GM12878 (cell line): Measurements from ENCODE around the gene CNOT11. TPM values are rescaled to one million over a fixed set of nuclear protein-coding genes. Genes with fewer than 3 reads are reported as not detected.

ENCODE experiments used
- ATAC-seq: fragments of 200-7000 bp; cut with Tn5 transposase; 3 replicates; pipeline ENCODE4 v1.9.1; 2020; ENCODE audit warnings: mild to moderate bottlenecking, moderate library complexity
- BruUV-seq: library from RNA; stranded (reverse); fragments of 400-500 nt; replicated peaks from 2 replicates; lab custom pipeline; 2021; lab: Mats Ljungman, UMichigan
- CTCF ChIA-PET: fragments of 300-600 bp; sonication (Branson Sonifier 250); formaldehyde crosslinking; extraction: SDS; loops from one replicate; lab custom pipeline; 2021; ENCODE audit warnings: inconsistent platforms; lab: Yijun Ruan, JAX
- POLR2A ChIA-PET: fragments of 350-600 bp; formaldehyde crosslinking; extraction: SDS; loops from one replicate; lab custom pipeline; 2021; ENCODE audit warnings: inconsistent platforms; lab: Charles Lee
- RAD21 ChIA-PET: fragments of 300-600 bp; sonication (Branson Sonifier 250); formaldehyde crosslinking; loops from one replicate; lab custom pipeline; 2023; ENCODE audit warnings: antibody characterized with exemption; ENCODE audit not compliant: unreplicated experiment; lab: Charles Lee
- SMC1A ChIA-PET: fragments of 300-600 bp; sonication (Branson Sonifier 250); formaldehyde crosslinking; loops from one replicate; lab custom pipeline; 2023; ENCODE audit not compliant: unreplicated experiment, uncharacterized antibody; lab: Charles Lee
- DNase-seq: peaks from one replicate; pipeline ENCODE4 v3.0.0-alpha.2; 2011; ENCODE audit warnings: low read depth, low spot score
- FAIRE-seq: peaks from 3 replicates; lab custom pipeline; 2011; peaks lifted over from hg19 to GRCh38; lab: Jason Lieb, UNC
- H2AFZ ChIP-seq: 2 replicates; pipeline ENCODE4 v1.6.0; 2011; ENCODE audit warnings: low read depth, low read length, control low read depth; ENCODE audit not compliant: control insufficient read depth
- H3K27ac ChIP-seq: 2 replicates; pipeline ENCODE4 v1.5.1; 2011; ENCODE audit warnings: control low read depth; ENCODE audit not compliant: control insufficient read depth, insufficient read depth
- H3K27me3 ChIP-seq, 2 experiments: replicated peaks in 1 of 2; 2 replicates each; pipeline versions ENCODE4 v1.6.0 to v1.6.1; 2011; ENCODE audit warnings: low read length in 1 of 2; ENCODE audit not compliant: control insufficient read depth in 2 of 2, insufficient read depth in 2 of 2
- H3K36me3 ChIP-seq, 2 experiments: 2 replicates each; pipeline ENCODE4 v1.5.1; 2011; ENCODE audit warnings: low read length in 1 of 2; ENCODE audit not compliant: control insufficient read depth in 2 of 2, insufficient read depth in 2 of 2
- H3K4me1 ChIP-seq: 2 replicates; pipeline ENCODE4 v1.6.1; 2011; ENCODE audit warnings: mild to moderate bottlenecking, low read length, moderate library complexity, mixed read lengths; ENCODE audit not compliant: control insufficient read depth, insufficient read depth
- H3K4me2 ChIP-seq: 2 replicates; pipeline ENCODE4 v1.6.0; 2011; ENCODE audit warnings: control low read depth; ENCODE audit not compliant: control insufficient read depth, insufficient read depth
- H3K4me3 ChIP-seq: fragments of 200-600 bp; sonication (generic); 2 replicates; pipeline ENCODE4 v1.5.1; 2016
- H3K79me2 ChIP-seq: 2 replicates; pipeline ENCODE4 v1.6.0; 2011; ENCODE audit warnings: low read length; ENCODE audit not compliant: control insufficient read depth, insufficient read depth
- H3K9ac ChIP-seq: 2 replicates; pipeline ENCODE4 v1.8.0; 2011; ENCODE audit warnings: low read length, control low read depth, mixed read lengths; ENCODE audit not compliant: control insufficient read depth, insufficient read depth
- H3K9me3 ChIP-seq: replicated peaks from 3 replicates; pipeline ENCODE4 v1.5.1; 2011; ENCODE audit warnings: mild to moderate bottlenecking, low read length; ENCODE audit not compliant: control insufficient read depth, insufficient read depth
- H4K20me1 ChIP-seq: 2 replicates; pipeline ENCODE4 v1.6.0; 2011; ENCODE audit not compliant: control insufficient read depth, insufficient read depth
- BCL11A ChIP-seq: IDR thresholded peaks from 2 replicates; pipeline ENCODE4 v1.6.1; 2011; ENCODE audit warnings: low read depth, low read length
- EZH2 ChIP-seq: IDR thresholded peaks from 2 replicates; pipeline ENCODE4 v1.6.1; 2012; ENCODE audit warnings: low read depth, mild to moderate bottlenecking, control low read depth, inconsistent platforms, low read length, borderline replicate concordance; ENCODE audit not compliant: control insufficient read depth
- FOXM1 ChIP-seq: IDR thresholded peaks from 2 replicates; pipeline ENCODE4 v1.6.1; 2012; ENCODE audit warnings: low read depth, mild to moderate bottlenecking, inconsistent platforms, low read length, moderate library complexity
- HCFC1 ChIP-seq: fragments of 150-350 bp; IDR thresholded peaks from 2 replicates; pipeline ENCODE4 v1.6.1; 2014; ENCODE audit warnings: low read length
- HSF1 ChIP-seq: fragments of 150-350 bp; IDR thresholded peaks from 2 replicates; pipeline ENCODE4 v1.6.1; 2014; ENCODE audit warnings: mild to moderate bottlenecking, low read depth, low read length
- IRF4 ChIP-seq: IDR thresholded peaks from 2 replicates; pipeline ENCODE4 v1.6.1; 2011; ENCODE audit warnings: low read depth, low read length
- JUNB ChIP-seq: IDR thresholded peaks from 2 replicates; pipeline ENCODE4 v1.6.1; 2016; ENCODE audit warnings: antibody characterized with exemption, mild to moderate bottlenecking
- MTA3 ChIP-seq: IDR thresholded peaks from 2 replicates; pipeline ENCODE4 v1.6.1; 2012; ENCODE audit warnings: low read length, inconsistent platforms, borderline replicate concordance
- MYC ChIP-seq: IDR thresholded peaks from 2 replicates; pipeline ENCODE4 v1.6.1; 2011; ENCODE audit warnings: mild to moderate bottlenecking, low read length, moderate library complexity, inconsistent platforms; ENCODE audit not compliant: insufficient read depth, insufficient replicate concordance, insufficient read length, severe bottlenecking
- NFYA ChIP-seq: IDR thresholded peaks from 2 replicates; pipeline ENCODE4 v1.6.1; 2011; ENCODE audit warnings: low read depth, mild to moderate bottlenecking, low read length, improper control_type of control experiment, borderline replicate concordance
- RUNX3 ChIP-seq: IDR thresholded peaks from 2 replicates; pipeline ENCODE4 v1.6.1; 2012; ENCODE audit warnings: low read length, inconsistent platforms
- SMAD5 ChIP-seq: IDR thresholded peaks from 2 replicates; pipeline ENCODE4 v1.6.1; 2016; ENCODE audit warnings: antibody characterized with exemption, low read depth
- USF1 ChIP-seq: IDR thresholded peaks from 2 replicates; pipeline ENCODE4 v1.6.1; 2011; ENCODE audit warnings: borderline replicate concordance, low read depth, mild to moderate bottlenecking, moderate library complexity, mixed read lengths, low read length; ENCODE audit not compliant: insufficient read depth; ENCODE audit errors: extremely low read length
- YY1 ChIP-seq: IDR thresholded peaks from 2 replicates; pipeline ENCODE4 v1.6.1; 2011; ENCODE audit warnings: low read depth, mild to moderate bottlenecking, low read length
- WGBS: methylation state at CpG from one replicate; pipeline ENCODE4 v1.1.6; 2016; ENCODE audit warnings: low lambda C conversion rate; ENCODE audit not compliant: insufficient replicate concordance, insufficient coverage; ENCODE audit errors: missing lambda C conversion rate; 5-methylcytosine and 5-hydroxymethylcytosine counted together
- in situ Hi-C: fragments of 300-500 bp; cut with MboI; formaldehyde crosslinking; loops from 9 replicates; pipeline ENCODE4 v1.14.3; 2018; ENCODE audit warnings: mixed read lengths
- intact Hi-C: fragments of 100-400 bp; cut with micrococcal nuclease; formaldehyde crosslinking; loops from one replicate; pipeline ENCODE4 v1.14.2; 2022; ENCODE audit not compliant: unreplicated experiment
- polyA plus RNA-seq, 11 experiments: library from polyadenylated mRNA; depleted of rRNA in 4 of 11; unstranded in 6 of 11; stranded (reverse) in 5 of 11; fragments of >200 nt; fragmentation: Nextera tagmentation in 4 of 11; fragmentation: Illumina TruSeq in 1 of 11; extraction: Ambion mirVana in 4 of 11; extraction: Trizol in 1 of 11; gene quantifications; 1 replicate in 1 of 11; 2 replicates in 10 of 11; pipeline versions ENCODE4 v1.2.1 to v1.2.3, GENCODE V29; 2011 to 2016; ENCODE audit warnings: inconsistent platforms in 2 of 11, missing spikeins in 2 of 11, low read depth in 1 of 11
- total RNA-seq, 4 experiments: library from RNA; depleted of rRNA in 3 of 4; stranded (reverse); fragments of >200 nt in 3 of 4; fragmentation: Illumina TruSeq in 1 of 4; extraction: Trizol in 1 of 4; gene quantifications; 2 replicates each; pipeline versions ENCODE4 v1.2.1 to v1.2.3, GENCODE V29; 2013 to 2021
- TF ChIP-seq, protein P1 (sequence below): IDR thresholded peaks from 2 replicates; pipeline ENCODE4 v1.6.1; 2011; ENCODE audit warnings: low read depth, mild to moderate bottlenecking, low read length, moderate library complexity, borderline replicate concordance; ENCODE audit errors: extremely low read depth

The CNOT11 gene
- total and polyA plus RNA-seq, 10 of the 15 experiments (the other 5 are each of a cell fraction or from before 2014, with no cell fraction given), result 10.8 to 111 (median 50.5) TPM

DNA sequence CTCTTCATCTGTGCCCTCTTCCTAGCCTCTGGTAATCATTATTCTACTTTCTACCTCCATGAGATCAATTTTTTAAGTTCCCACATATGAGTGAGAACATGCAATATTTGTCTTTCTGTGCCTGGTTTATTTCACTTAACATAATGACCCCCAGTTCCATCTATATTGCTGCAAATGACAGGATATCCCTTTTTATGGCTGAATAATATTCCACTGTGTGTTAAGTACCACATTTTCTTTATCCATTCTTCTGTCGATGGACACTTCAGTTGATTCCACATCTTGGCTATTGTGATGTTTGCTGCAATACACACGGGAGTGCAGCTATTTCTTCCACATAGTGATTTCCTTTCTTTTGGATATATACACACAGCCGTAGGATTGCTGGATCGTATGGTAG, 43.9 kb upstream of the CNOT11 start:
- H3K36me3 ChIP-seq, result no peaks in the 10 kb centered on the region
- no peak for ATAC-seq
- WGBS, result 40% methylated on average over 4 of the region's 4 CpGs
- TF ChIP-seq SMAD5 (no peak), HSF1 (no peak)
- TF ChIP-seq, all 136 proteins: peak for 0
- Histone ChIP-seq H2AFZ (no peak overlapping the region), H3K27ac (no peak overlapping the region), H3K4me2 (no peak overlapping the region), H3K9ac (no peak overlapping the region), H3K79me2 (no peaks in the 10 kb centered on the region), H3K4me3 (no peak overlapping the region), H3K27me3 (no peaks in the 10 kb centered on the region; a peak in 1 of 4 replicates), H4K20me1 (no peaks in the 10 kb centered on the region), H3K9me3 (no peaks in the 10 kb centered on the region; the same call in 2 of the 3 replicates), H3K4me1 (no peaks in the 10 kb centered on the region)
- BruUV-seq, result no TSS peak
- RAD21 ChIA-PET, result no interaction called here
- intact Hi-C loops, result no loop called here
- POLR2A ChIA-PET, result no interaction called here
- in situ Hi-C loops, result no loop called here
- CTCF ChIA-PET, result interaction anchor here (2.2 kb wide), 1 partner anchor 172 kb away, joined by 13 read pairs; no protein-coding TSS in a partner anchor
- SMC1A ChIA-PET, result no interaction called here
- no peak for DNase-seq
- no peak for FAIRE-seq

- CTCF ChIA-PET, result interaction anchor here (1.0 to 2.4 kb wide), 2 partner anchors 183 to 206 kb away, joined by 4 to 9 read pairs; no protein-coding TSS in a partner anchor
- Histone ChIP-seq H3K9me3 (peaks cover 10% of the 10 kb centered on the region; the same call in 2 of the 3 replicates), H3K36me3 (no peaks in the 10 kb centered on the region), H3K79me2 (no peaks in the 10 kb centered on the region), H3K4me3 (no peak overlapping the region), H3K9ac (no peak overlapping the region), H3K27ac (no peak overlapping the region), H2AFZ (no peak overlapping the region), H4K20me1 (no peaks in the 10 kb centered on the region), H3K27me3 (no peaks in the 10 kb centered on the region), H3K4me1 (peaks cover 8% of the 10 kb centered on the region), H3K4me2 (no peak overlapping the region)
- TF ChIP-seq, protein P1, sequence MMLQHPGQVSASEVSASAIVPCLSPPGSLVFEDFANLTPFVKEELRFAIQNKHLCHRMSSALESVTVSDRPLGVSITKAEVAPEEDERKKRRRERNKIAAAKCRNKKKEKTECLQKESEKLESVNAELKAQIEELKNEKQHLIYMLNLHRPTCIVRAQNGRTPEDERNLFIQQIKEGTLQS, result no peak
- no peak for TF ChIP-seq HCFC1
- no peak for TF ChIP-seq RUNX3
- TF ChIP-seq IRF4, result no peak
- no peak for TF ChIP-seq MTA3
- no peak for TF ChIP-seq JUNB
- TF ChIP-seq FOXM1, result no peak
- no peak for TF ChIP-seq EZH2
- no peak for TF ChIP-seq YY1
- TF ChIP-seq MYC, result no peak
- TF ChIP-seq NFYA, result no peak
- no peak for TF ChIP-seq BCL11A
- no peak for TF ChIP-seq USF1
- no peak for FAIRE-seq
- POLR2A ChIA-PET, result no interaction called here
- intact Hi-C loops (no loop called here), in situ Hi-C loops (no loop called here)
- no TSS peak for BruUV-seq
- RAD21 ChIA-PET, result no interaction called here
- SMC1A ChIA-PET, result interaction anchor here (0.5 kb wide), 1 partner anchor 1285 kb away, joined by 3 read pairs; no protein-coding TSS in a partner anchor
- ATAC-seq, result no peak
- no peak for DNase-seq
- WGBS, result 70% methylated on average over 7 of the region's 7 CpGs
Observed at GRCh38 chr2:101219246-101219645, 33.4 kb upstream of the CNOT11 start.
